ENCODE measurements around the gene PCBP3. TPM values are rescaled to one million over a fixed set of nuclear protein-coding genes. Genes with fewer than 3 reads are reported as not detected.

Gene PCBP3
- total and polyA plus RNA-seq, 2 donors (not counting 3 experiments of a cell fraction or from before 2014, with no cell fraction given), result 0.06 to 1.1 TPM

DNA sequence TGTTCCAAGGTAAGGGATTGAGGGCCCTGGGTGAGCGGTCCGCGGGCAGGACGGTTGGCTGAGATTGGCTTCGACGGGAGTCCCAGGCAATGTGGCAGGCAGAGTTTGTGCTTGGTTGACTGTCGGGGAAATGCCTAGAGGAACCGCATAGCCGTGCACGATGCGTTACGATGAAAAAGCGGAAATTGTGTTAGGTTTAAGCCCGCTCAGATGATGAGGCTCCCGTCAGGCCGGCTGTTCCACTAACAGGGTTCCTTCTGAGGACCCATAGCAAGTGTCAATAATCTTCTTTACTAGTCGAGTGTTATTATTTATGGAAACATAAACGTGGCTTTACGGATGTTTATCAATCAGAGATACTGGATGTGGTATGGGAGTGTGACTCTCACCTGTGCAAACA lies 220.2 kb downstream of the PCBP3 start:
- no peaks in the 10 kb centered on the region for H3K9me1 ChIP-seq (replicated peaks; ENCODE audit: control insufficient read depth, extremely low read depth, insufficient read depth, low read length)
- no TSS peak for BruUV-seq (replicated peaks)
- no peaks in the 10 kb centered on the region for H3K27me3 ChIP-seq (ENCODE audit: control insufficient read depth in 2 of 2, insufficient read depth in 2 of 2, low read length in 2 of 2)
- no peak overlapping the region for H2AFZ ChIP-seq (ENCODE audit: low read depth, low read length)
- H3K4me3 ChIP-seq (replicated peaks in 1 of 3; ENCODE audit: insufficient read depth in 1 of 3, low read depth in 1 of 3, low read length in 3 of 3), result no peak overlapping the region
- FAIRE-seq (no peak), DNase-seq (ENCODE audit: low read depth, low spot score) (no peak)
- H3K9me3 ChIP-seq (replicated peaks; ENCODE audit: control insufficient read depth, insufficient read depth, low read length), result no peaks in the 10 kb centered on the region
- no peak for TF ChIP-seq JUN (IDR thresholded peaks at IDR 0.05; ENCODE audit: borderline replicate concordance, insufficient read depth, insufficient read length, low read depth)
- TF ChIP-seq MYC (IDR thresholded peaks at IDR 0.05; ENCODE audit: low read depth, low read length), result no peak
- no peak for TF ChIP-seq POLR2AphosphoS5 (IDR thresholded peaks at IDR 0.05; ENCODE audit: insufficient read depth, low read depth, low read length)
- TF ChIP-seq, protein P1, sequence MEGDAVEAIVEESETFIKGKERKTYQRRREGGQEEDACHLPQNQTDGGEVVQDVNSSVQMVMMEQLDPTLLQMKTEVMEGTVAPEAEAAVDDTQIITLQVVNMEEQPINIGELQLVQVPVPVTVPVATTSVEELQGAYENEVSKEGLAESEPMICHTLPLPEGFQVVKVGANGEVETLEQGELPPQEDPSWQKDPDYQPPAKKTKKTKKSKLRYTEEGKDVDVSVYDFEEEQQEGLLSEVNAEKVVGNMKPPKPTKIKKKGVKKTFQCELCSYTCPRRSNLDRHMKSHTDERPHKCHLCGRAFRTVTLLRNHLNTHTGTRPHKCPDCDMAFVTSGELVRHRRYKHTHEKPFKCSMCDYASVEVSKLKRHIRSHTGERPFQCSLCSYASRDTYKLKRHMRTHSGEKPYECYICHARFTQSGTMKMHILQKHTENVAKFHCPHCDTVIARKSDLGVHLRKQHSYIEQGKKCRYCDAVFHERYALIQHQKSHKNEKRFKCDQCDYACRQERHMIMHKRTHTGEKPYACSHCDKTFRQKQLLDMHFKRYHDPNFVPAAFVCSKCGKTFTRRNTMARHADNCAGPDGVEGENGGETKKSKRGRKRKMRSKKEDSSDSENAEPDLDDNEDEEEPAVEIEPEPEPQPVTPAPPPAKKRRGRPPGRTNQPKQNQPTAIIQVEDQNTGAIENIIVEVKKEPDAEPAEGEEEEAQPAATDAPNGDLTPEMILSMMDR (IDR thresholded peaks at IDR 0.05; ENCODE audit: extremely low read depth in 1 of 2, insufficient read depth in 1 of 2, low read depth in 1 of 2, low read length in 2 of 2), result no peak
- TF ChIP-seq GATA2 (IDR thresholded peaks at IDR 0.05; ENCODE audit: insufficient read depth, insufficient read length, low read depth, low read length), result no peak
- TF ChIP-seq EZH2 (IDR thresholded peaks at IDR 0.05; ENCODE audit: borderline replicate concordance, low read depth, low read length, severe bottlenecking), result no peak
- TF ChIP-seq FOS (IDR thresholded peaks at IDR 0.05; ENCODE audit: borderline replicate concordance, insufficient read depth, low read length), result no peak
- TF ChIP-seq, protein P2, sequence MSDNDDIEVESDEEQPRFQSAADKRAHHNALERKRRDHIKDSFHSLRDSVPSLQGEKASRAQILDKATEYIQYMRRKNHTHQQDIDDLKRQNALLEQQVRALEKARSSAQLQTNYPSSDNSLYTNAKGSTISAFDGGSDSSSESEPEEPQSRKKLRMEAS (IDR thresholded peaks at IDR 0.05; ENCODE audit: insufficient read depth, insufficient read length), result no peak
- no peak overlapping the region for H3K27ac ChIP-seq (ENCODE audit: insufficient read depth, low read depth, low read length)
- dilution Hi-C loops (cut with MboI; ENCODE audit: extremely low pct_ligation_motif_present, low sequenced_read_pairs), result no loop called here
- CTCF ChIA-PET, result no interaction called here
- intact Hi-C loops (cut with micrococcal nuclease), result no loop called here
- H3K4me1 ChIP-seq (ENCODE audit: control insufficient read depth, extremely low read depth, insufficient read depth, low read length), result no peaks in the 10 kb centered on the region
- POLR2A ChIA-PET, result no interaction called here
- H3K36me3 ChIP-seq (ENCODE audit: control insufficient read depth in 2 of 2, extremely low read depth in 1 of 2, insufficient read depth in 2 of 2, low read length in 2 of 2), result no peaks in the 10 kb centered on the region
- H4K20me1 ChIP-seq (replicated peaks; ENCODE audit: control insufficient read depth, extremely low read depth, insufficient read depth, low read length), result no peaks in the 10 kb centered on the region
- no peak overlapping the region for H3K4me2 ChIP-seq (ENCODE audit: insufficient read depth, low read length)
- no peaks in the 10 kb centered on the region for H3K79me2 ChIP-seq (ENCODE audit: control insufficient read depth, insufficient read depth, low read length)
- H3K9ac ChIP-seq (replicated peaks; ENCODE audit: extremely low read depth, insufficient read depth, low read length), result no peak overlapping the region

Data from endothelial cell of umbilical vein (primary cell).